Inflammatory macrophage treated with lipopolysaccharide for 4 hours (primary cell): Measurements from ENCODE around the gene TALDO1.

ENCODE experiments used
- DNase-seq: peaks from one replicate; pipeline ENCODE4 v3.0.0-alpha.2; 2020

Gene TALDO1

GRCh38 chr11:788953-789940 lies 42.0 kb downstream of the TALDO1 start:
- DNase-seq: no peak

GRCh38 chr11:789943-790342 lies 42.7 kb downstream of the TALDO1 start, which contains the start of gene CEND1:
Gene CEND1 (minus strand): TSS chr11:790090. CDS start chr11:788576, 1,514 bp downstream.
- peak; percentile 14 for DNase-seq

GRCh38 chr11:790721-791564 lies 43.7 kb downstream of the TALDO1 start:
- DNase-seq: no peak

GRCh38 chr11:791658-792534 lies 44.6 kb downstream of the TALDO1 start:
- no peak for DNase-seq

GRCh38 chr11:792535-792821 lies 45.2 kb downstream of the TALDO1 start:
- no peak for DNase-seq

GRCh38 chr11:792873-793272 lies 45.6 kb downstream of the TALDO1 start:
- no peak for DNase-seq

GRCh38 chr11:793556-793955 lies 46.3 kb downstream of the TALDO1 start:
- no peak for DNase-seq

- DNase-seq: no peak
Observed at GRCh38 chr11:794013-794765, 46.9 kb downstream of the TALDO1 start.

- DNase-seq: no peak
Observed at GRCh38 chr11:794766-795633, 47.7 kb downstream of the TALDO1 start.

GRCh38 chr11:795634-796564 lies 48.6 kb downstream of the TALDO1 start:
- peak; percentile 93 for DNase-seq

- DNase-seq: no peak
Observed at GRCh38 chr11:796565-797295, 49.5 kb downstream of the TALDO1 start.

GRCh38 chr11:797296-798092 lies 50.2 kb downstream of the TALDO1 start:
- peak; percentile 64 for DNase-seq

GRCh38 chr11:798093-798713 lies 50.9 kb downstream of the TALDO1 start, which contains the start of gene SLC25A22:
Gene SLC25A22 (minus strand): TSS chr11:798281. CDS start chr11:795006, 3,275 bp downstream.
- DNase-seq: peak; percentile 80

GRCh38 chr11:799641-800316 lies 52.5 kb downstream of the TALDO1 start:
- no peak for DNase-seq

- DNase-seq: no peak
Observed at GRCh38 chr11:800473-800872, 53.2 kb downstream of the TALDO1 start.

GRCh38 chr11:801097-801780 lies 54.0 kb downstream of the TALDO1 start:
- no peak for DNase-seq
